ENCODE measurements around the gene SKIC3. TPM values are rescaled to one million over a fixed set of nuclear protein-coding genes. Genes with fewer than 3 reads are reported as not detected.

SKIC3 gene
- total and polyA plus RNA-seq, 2 of the 13 experiments (the other 11 are each of a cell fraction or from before 2014, with no cell fraction given), result 36.9 to 61.5 TPM

DNA sequence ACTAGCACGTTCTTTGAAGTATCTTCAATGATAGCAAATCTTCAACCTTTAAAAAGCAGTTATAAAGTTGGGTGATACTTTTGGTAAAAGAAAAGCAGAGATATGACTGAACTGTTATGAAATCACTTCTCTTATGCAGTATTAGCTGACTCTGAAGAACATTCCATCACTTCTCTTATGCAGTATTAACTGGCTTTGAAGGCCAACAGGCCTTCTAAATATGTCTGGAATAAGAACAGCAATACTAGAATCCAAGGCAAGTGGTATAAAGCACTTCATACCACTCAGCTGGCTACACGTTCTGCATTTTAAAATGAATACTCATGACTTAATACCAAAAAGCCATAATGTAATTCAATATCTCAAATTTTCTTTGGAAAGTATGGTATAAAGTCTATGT lies 17.3 kb downstream of the SKIC3 start (continued):
- TF ChIP-seq KDM3A (CRISPR knock-in tag; IDR thresholded peaks at IDR 0.05; ENCODE audit: low read depth) (no peak), ZNF292 (CRISPR knock-in tag; IDR thresholded peaks at IDR 0.05; ENCODE audit: borderline replicate concordance, low read depth) (no peak), RNF2 (conservative IDR thresholded peaks at IDR 0.05; ENCODE audit: low read depth) (no peak), ARID4A (CRISPR knock-in tag; IDR thresholded peaks at IDR 0.05; ENCODE audit: borderline replicate concordance) (no peak), ZNF460 (CRISPR knock-in tag; IDR thresholded peaks at IDR 0.05; ENCODE audit: borderline replicate concordance) (no peak)

DNA sequence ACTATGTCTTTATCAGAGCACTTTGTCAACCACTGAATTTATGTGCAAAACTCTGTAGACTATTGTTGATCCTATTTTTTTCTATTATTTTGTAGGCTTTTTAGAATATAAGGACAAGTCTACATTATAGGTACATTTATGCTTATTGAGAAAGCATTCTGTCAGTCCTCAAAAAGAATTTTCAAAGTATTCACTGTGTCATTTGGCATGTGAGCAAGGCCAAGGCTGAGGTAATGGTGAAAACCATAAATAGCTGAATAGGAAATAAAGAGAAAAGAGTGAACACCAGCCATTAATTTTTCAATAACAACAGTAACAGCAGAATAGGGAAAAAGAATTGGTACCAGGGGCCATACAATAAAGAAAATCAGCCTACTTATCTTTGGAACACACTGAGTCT lies 21.0 kb downstream of the SKIC3 start:
- no peaks in the 10 kb centered on the region for H3K79me2 ChIP-seq (ENCODE audit: insufficient read depth, low read length)
- no peak overlapping the region for H3K27ac ChIP-seq (ENCODE audit: extremely low read length, insufficient read depth, low read length)
- H3K36me3 ChIP-seq (replicated peaks in 1 of 2; ENCODE audit: control insufficient read depth in 1 of 2, insufficient read depth in 2 of 2, low read length in 2 of 2), result peaks cover 8 to 35% of the 10 kb centered on the region in 2 experiments
- H3K27me3 ChIP-seq (ENCODE audit: control insufficient read depth in 1 of 2, insufficient read depth in 2 of 2, low read length in 2 of 2), result no peaks in the 10 kb centered on the region
- no peak overlapping the region for H3K4me3 ChIP-seq (replicated peaks in 1 of 3; ENCODE audit: insufficient read depth in 1 of 3, low read depth in 2 of 3, low read length in 3 of 3)
- no peak overlapping the region for H3K4me2 ChIP-seq (ENCODE audit: low read depth, low read length)
- no TSS peak for BruUV-seq (replicated peaks)
- H3K9me3 ChIP-seq (ENCODE audit: low read length), result no peaks in the 10 kb centered on the region
- intact Hi-C loops (cut with micrococcal nuclease; ENCODE audit: unreplicated experiment), result no loop called here
- no peaks in the 10 kb centered on the region for H3K4me1 ChIP-seq (ENCODE audit: insufficient read depth, low read length)
- DNase-seq (ENCODE audit: low spot score), result no peak
- ATAC-seq, result no peak
- H4K20me1 ChIP-seq (ENCODE audit: insufficient read depth, low read length), result no peaks in the 10 kb centered on the region
- no peak overlapping the region for H2AFZ ChIP-seq (ENCODE audit: low read length)
- H3K9ac ChIP-seq (ENCODE audit: insufficient read depth, low read depth, low read length), result no peak overlapping the region
- in situ Hi-C loops (cut with HindIII; ENCODE audit: extremely low pct_ligation_motif_present, low pct_unique_long_range_greater_than_20kb), result no loop called here
- POLR2A ChIA-PET, result no interaction called here
- no peak for FAIRE-seq
- CTCF ChIA-PET (ENCODE audit: low intra/inter-chr PET ratio, low total read pairs), result no interaction called here
- TF ChIP-seq ZNF607 (CRISPR knock-in tag; IDR thresholded peaks at IDR 0.05; ENCODE audit: borderline replicate concordance), result no peak
- TF ChIP-seq ZBTB34 (CRISPR knock-in tag; IDR thresholded peaks at IDR 0.05), result no peak
- no peak for TF ChIP-seq ZNF350 (CRISPR knock-in tag; IDR thresholded peaks at IDR 0.05; ENCODE audit: borderline replicate concordance, low read depth)
- TF ChIP-seq THAP7 (CRISPR knock-in tag; IDR thresholded peaks at IDR 0.05), result no peak
- no peak for TF ChIP-seq NR3C1 (CRISPR knock-in tag; IDR thresholded peaks at IDR 0.05)
- TF ChIP-seq SYNCRIP (IDR thresholded peaks at IDR 0.05; ENCODE audit: insufficient read depth, low read depth, low read length), result no peak
- TF ChIP-seq NCOA1 (CRISPR knock-in tag; IDR thresholded peaks at IDR 0.05), result no peak
- TF ChIP-seq GTF2F1 (IDR thresholded peaks at IDR 0.05; ENCODE audit: low read length), result no peak
- TF ChIP-seq, protein P1, sequence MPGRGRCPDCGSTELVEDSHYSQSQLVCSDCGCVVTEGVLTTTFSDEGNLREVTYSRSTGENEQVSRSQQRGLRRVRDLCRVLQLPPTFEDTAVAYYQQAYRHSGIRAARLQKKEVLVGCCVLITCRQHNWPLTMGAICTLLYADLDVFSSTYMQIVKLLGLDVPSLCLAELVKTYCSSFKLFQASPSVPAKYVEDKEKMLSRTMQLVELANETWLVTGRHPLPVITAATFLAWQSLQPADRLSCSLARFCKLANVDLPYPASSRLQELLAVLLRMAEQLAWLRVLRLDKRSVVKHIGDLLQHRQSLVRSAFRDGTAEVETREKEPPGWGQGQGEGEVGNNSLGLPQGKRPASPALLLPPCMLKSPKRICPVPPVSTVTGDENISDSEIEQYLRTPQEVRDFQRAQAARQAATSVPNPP (CRISPR knock-in tag; IDR thresholded peaks at IDR 0.05), result no peak
- TF ChIP-seq SCMH1 (CRISPR knock-in tag; IDR thresholded peaks at IDR 0.05; ENCODE audit: borderline replicate concordance), result no peak
- TF ChIP-seq BRCA1 (CRISPR knock-in tag; IDR thresholded peaks at IDR 0.05), result no peak
